Effector memory CD4-positive, alpha-beta T cell (primary cell): ENCODE results near the gene NOL3.

Experiments used
- DNase-seq, 3 donors: peaks; one replicate each; pipeline ENCODE4 v3.0.0-alpha.2; 2020
- H3K27ac ChIP-seq: 2 replicates; pipeline ENCODE4 v1.7.0; 2013; ENCODE audit warnings: mild to moderate bottlenecking, low read length, moderate library complexity; ENCODE audit not compliant: insufficient read depth, poor library complexity, severe bottlenecking
- H3K27me3 ChIP-seq: replicated peaks from 2 replicates; pipeline ENCODE4 v1.7.0; 2013; ENCODE audit warnings: mild to moderate bottlenecking, low read length; ENCODE audit not compliant: insufficient read depth, control insufficient read depth, poor library complexity, severe bottlenecking
- H3K36me3 ChIP-seq: 2 replicates; pipeline ENCODE4 v1.7.0; 2013; ENCODE audit warnings: mild to moderate bottlenecking, low read length, moderate library complexity; ENCODE audit not compliant: control insufficient read depth, insufficient read depth
- H3K4me1 ChIP-seq: 2 replicates; pipeline ENCODE4 v1.7.0; 2013; ENCODE audit warnings: low read length, mild to moderate bottlenecking; ENCODE audit not compliant: control insufficient read depth, insufficient read depth, poor library complexity, severe bottlenecking
- H3K4me3 ChIP-seq: 2 replicates; pipeline ENCODE4 v1.7.0; 2013; ENCODE audit warnings: low read length, low read depth, mild to moderate bottlenecking; ENCODE audit not compliant: insufficient read depth, poor library complexity, severe bottlenecking
- H3K9me3 ChIP-seq: 2 replicates; pipeline ENCODE4 v1.7.0; 2013; ENCODE audit warnings: mild to moderate bottlenecking, low read length, moderate library complexity; ENCODE audit not compliant: control insufficient read depth

The NOL3 gene

GRCh38 chr16:67188798-67189197, 18.5 kb downstream of the NOL3 start:
- Histone ChIP-seq H3K9me3 (no peaks in the 10 kb centered on the region), H3K27me3 (no peaks in the 10 kb centered on the region), H3K27ac (no peak overlapping the region), H3K36me3 (no peaks in the 10 kb centered on the region), H3K4me3 (no peak overlapping the region), H3K4me1 (peaks cover 38% of the 10 kb centered on the region)
- no peak for DNase-seq

- H3K27me3 ChIP-seq: no peaks in the 10 kb centered on the region
- H3K4me3 ChIP-seq: no peak within 1 kb of the TSS
- H3K27ac ChIP-seq: no peak within 1 kb of the TSS
- H3K9me3 ChIP-seq: no peaks in the 10 kb centered on the region
- no peak for DNase-seq
- H3K36me3 ChIP-seq: peaks cover 8% of the 10 kb centered on the region
- H3K4me1 ChIP-seq: peaks cover 32% of the 10 kb centered on the region
These were observed 19.7 kb downstream of the NOL3 start, which contains the start of gene EXOC3L1 for GRCh38 chr16:67190041-67190440. Gene EXOC3L1, minus strand, starts transcription at chr16:67190136. Its CDS starts 460 bp downstream, at chr16:67189676.

GRCh38 chr16:67190448-67191399, 20.4 kb downstream of the NOL3 start:
- no peak overlapping the region for H3K4me3 ChIP-seq
- peaks cover 26% of the 10 kb centered on the region for H3K4me1 ChIP-seq
- no peaks in the 10 kb centered on the region for H3K9me3 ChIP-seq
- H3K27me3 ChIP-seq: no peaks in the 10 kb centered on the region
- DNase-seq: no peak
- H3K27ac ChIP-seq: no peak overlapping the region
- H3K36me3 ChIP-seq: peaks cover 15% of the 10 kb centered on the region

- H3K27me3 ChIP-seq: no peaks in the 10 kb centered on the region
- no peak for DNase-seq
- H3K4me1 ChIP-seq: peaks cover 26% of the 10 kb centered on the region
- H3K27ac ChIP-seq: peak overlapping the region; percentile 85
- peak overlapping the region; percentile 73 for H3K4me3 ChIP-seq
- peaks cover 23% of the 10 kb centered on the region for H3K36me3 ChIP-seq
- no peaks in the 10 kb centered on the region for H3K9me3 ChIP-seq
These were observed 21.2 kb downstream of the NOL3 start for GRCh38 chr16:67191411-67191994.

- H3K27ac ChIP-seq: peak within 1 kb of the TSS; percentile 85
- peaks cover 26% of the 10 kb centered on the region for H3K4me1 ChIP-seq
- no peaks in the 10 kb centered on the region for H3K9me3 ChIP-seq
- peak; percentile 72 to 81 (median 75) for DNase-seq
- H3K27me3 ChIP-seq: no peaks in the 10 kb centered on the region
- H3K36me3 ChIP-seq: peaks cover 29% of the 10 kb centered on the region
- peak within 1 kb of the TSS; percentile 73 for H3K4me3 ChIP-seq
These were observed 21.8 kb downstream of the NOL3 start, which contains the start of gene E2F4 for GRCh38 chr16:67191995-67192681. Gene E2F4, plus strand, starts transcription at chr16:67192155. Its CDS starts 73 bp downstream, at chr16:67192228.

GRCh38 chr16:67192781-67193361, 22.5 kb downstream of the NOL3 start:
- H3K4me1 ChIP-seq: peaks cover 26% of the 10 kb centered on the region
- no peaks in the 10 kb centered on the region for H3K27me3 ChIP-seq
- peaks cover 37% of the 10 kb centered on the region for H3K36me3 ChIP-seq
- peak overlapping the region; percentile 85 for H3K27ac ChIP-seq
- no peaks in the 10 kb centered on the region for H3K9me3 ChIP-seq
- peak overlapping the region; percentile 73 for H3K4me3 ChIP-seq
- DNase-seq: no peak

GRCh38 chr16:67193536-67193935, 23.2 kb downstream of the NOL3 start:
- no peaks in the 10 kb centered on the region for H3K9me3 ChIP-seq
- H3K36me3 ChIP-seq: peaks cover 42% of the 10 kb centered on the region
- H3K4me3 ChIP-seq: peak overlapping the region; percentile 73
- DNase-seq: no peak
- H3K27me3 ChIP-seq: no peaks in the 10 kb centered on the region
- H3K27ac ChIP-seq: peak overlapping the region; percentile 85
- peaks cover 26% of the 10 kb centered on the region for H3K4me1 ChIP-seq

- H3K36me3 ChIP-seq: peaks cover 42% of the 10 kb centered on the region
- no peak overlapping the region for H3K4me3 ChIP-seq
- DNase-seq: no peak
- H3K27me3 ChIP-seq: no peaks in the 10 kb centered on the region
- no peaks in the 10 kb centered on the region for H3K9me3 ChIP-seq
- H3K27ac ChIP-seq: peak overlapping the region; percentile 15
- H3K4me1 ChIP-seq: peaks cover 26% of the 10 kb centered on the region
These were observed 23.9 kb downstream of the NOL3 start for GRCh38 chr16:67194260-67194659.

- Histone ChIP-seq H3K27ac (peak overlapping the region; percentile 7), H3K36me3 (peaks cover 42% of the 10 kb centered on the region), H3K4me3 (no peak overlapping the region), H3K9me3 (no peaks in the 10 kb centered on the region), H3K27me3 (no peaks in the 10 kb centered on the region), H3K4me1 (peaks cover 26% of the 10 kb centered on the region)
- no peak for DNase-seq
These were observed 25.3 kb downstream of the NOL3 start for GRCh38 chr16:67195676-67196075.
